SK-N-SH treated with all-trans-retinoic acid at 6 μM for 48 hours (cell line): Measurements from ENCODE around the gene NECAB3.

ENCODE experiments used
- ARNTL ChIP-seq: fragments of 450-650 bp; formaldehyde crosslinking; IDR thresholded peaks from 2 replicates; pipeline ENCODE4 v1.5.0; 2020; ENCODE audit warnings: low read depth, mild to moderate bottlenecking, moderate library complexity, borderline replicate concordance
- BACH2 ChIP-seq: fragments of 250-450 bp; sonication (Bioruptor Pico); IDR thresholded peaks from 2 replicates; pipeline ENCODE4 v1.9.0; 2021; ENCODE audit warnings: mild to moderate bottlenecking, borderline replicate concordance
- CSDC2 ChIP-seq: fragments of 250-450 bp; sonication (Bioruptor Pico); IDR thresholded peaks from 2 replicates; pipeline ENCODE4 v1.5.0; 2020; ENCODE audit warnings: mild to moderate bottlenecking, moderate library complexity

GRCh38 chr20:33656010-33656782 lies 18.0 kb downstream of the NECAB3 start:
- TF ChIP-seq BACH2 (no peak), CSDC2 (CRISPR knock-in tag) (no peak), ARNTL (CRISPR knock-in tag) (no peak)
